Glutamatergic neuron (in vitro differentiated cells): Measurements from ENCODE around the gene KRT84. TPM values are rescaled to one million over a fixed set of nuclear protein-coding genes. Genes with fewer than 3 reads are reported as not detected.

ENCODE experiments used
- DNase-seq: peaks from one replicate; pipeline ENCODE4 v3.0.0; 2022
- H3K27ac Mint-ChIP-seq: one replicate; pipeline ENCODE4 v1.8.0; 2020; ENCODE audit warnings: mild to moderate bottlenecking, mixed read lengths, inconsistent platforms; ENCODE audit not compliant: unreplicated experiment
- H3K27me3 Mint-ChIP-seq: one replicate; pipeline ENCODE4 v1.8.0; 2020; ENCODE audit warnings: mild to moderate bottlenecking, moderate library complexity, mixed read lengths, inconsistent platforms; ENCODE audit not compliant: unreplicated experiment
- H3K36me3 Mint-ChIP-seq: one replicate; pipeline ENCODE4 v1.8.0; 2020; ENCODE audit warnings: mild to moderate bottlenecking, mixed read lengths, inconsistent platforms; ENCODE audit not compliant: unreplicated experiment
- H3K4me1 Mint-ChIP-seq: one replicate; pipeline ENCODE4 v1.8.0; 2020; ENCODE audit warnings: mild to moderate bottlenecking, low read depth, mixed read lengths, inconsistent platforms; ENCODE audit not compliant: unreplicated experiment
- H3K4me3 Mint-ChIP-seq: one replicate; pipeline ENCODE4 v1.8.0; 2020; ENCODE audit warnings: mild to moderate bottlenecking, mixed read lengths, inconsistent platforms; ENCODE audit not compliant: unreplicated experiment
- H3K9me3 Mint-ChIP-seq: one replicate; pipeline ENCODE4 v1.8.0; 2020; ENCODE audit warnings: mild to moderate bottlenecking, moderate library complexity, mixed read lengths, inconsistent platforms; ENCODE audit not compliant: unreplicated experiment
- total RNA-seq: library from RNA; stranded (reverse); fragmentation: NEBNext Ultra II Directional; extraction: Animal tissue kit (Norgen Biotek cat#: 25700); gene quantifications from one replicate; pipeline ENCODE4 v1.2.1, GENCODE V29; 2021; ENCODE audit not compliant: unreplicated experiment
- TF ChIP-seq, protein P1 (sequence below): fragments of 200-600 bp; sonication (generic); IDR thresholded peaks from one replicate; pipeline ENCODE4 v1.5.0; 2021; ENCODE audit not compliant: partially characterized antibody, unreplicated experiment

Gene KRT84
- total RNA-seq, 1 donor from 2014 or later: not detected

DNA sequence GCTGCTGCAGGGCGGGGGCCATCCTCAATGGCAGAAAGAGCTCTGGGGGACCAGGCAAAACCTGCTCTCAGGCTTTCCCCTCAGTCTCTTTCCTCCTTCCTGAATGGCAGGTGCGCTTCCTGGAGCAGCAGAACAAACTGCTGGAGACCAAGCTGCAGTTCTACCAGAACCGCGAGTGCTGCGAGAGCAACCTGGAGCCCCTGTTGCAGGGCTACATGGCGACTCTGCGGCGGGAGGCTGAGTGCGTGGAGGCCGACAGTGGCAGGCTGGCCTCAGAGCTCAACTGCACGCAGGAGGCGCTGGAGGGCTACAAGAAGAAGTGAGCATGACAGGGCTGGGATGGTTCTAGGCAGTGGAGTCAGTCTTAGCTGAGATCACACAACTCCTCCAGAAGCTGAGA lies 41.3 kb downstream of the KRT84 start:
- Mint-ChIP-seq H3K27ac (no peak overlapping the region), H3K9me3 (no peaks in the 10 kb centered on the region), H3K27me3 (peaks cover 8% of the 10 kb centered on the region), H3K4me1 (no peaks in the 10 kb centered on the region), H3K4me3 (no peak overlapping the region), H3K36me3 (no peaks in the 10 kb centered on the region)
- TF ChIP-seq, protein P1, sequence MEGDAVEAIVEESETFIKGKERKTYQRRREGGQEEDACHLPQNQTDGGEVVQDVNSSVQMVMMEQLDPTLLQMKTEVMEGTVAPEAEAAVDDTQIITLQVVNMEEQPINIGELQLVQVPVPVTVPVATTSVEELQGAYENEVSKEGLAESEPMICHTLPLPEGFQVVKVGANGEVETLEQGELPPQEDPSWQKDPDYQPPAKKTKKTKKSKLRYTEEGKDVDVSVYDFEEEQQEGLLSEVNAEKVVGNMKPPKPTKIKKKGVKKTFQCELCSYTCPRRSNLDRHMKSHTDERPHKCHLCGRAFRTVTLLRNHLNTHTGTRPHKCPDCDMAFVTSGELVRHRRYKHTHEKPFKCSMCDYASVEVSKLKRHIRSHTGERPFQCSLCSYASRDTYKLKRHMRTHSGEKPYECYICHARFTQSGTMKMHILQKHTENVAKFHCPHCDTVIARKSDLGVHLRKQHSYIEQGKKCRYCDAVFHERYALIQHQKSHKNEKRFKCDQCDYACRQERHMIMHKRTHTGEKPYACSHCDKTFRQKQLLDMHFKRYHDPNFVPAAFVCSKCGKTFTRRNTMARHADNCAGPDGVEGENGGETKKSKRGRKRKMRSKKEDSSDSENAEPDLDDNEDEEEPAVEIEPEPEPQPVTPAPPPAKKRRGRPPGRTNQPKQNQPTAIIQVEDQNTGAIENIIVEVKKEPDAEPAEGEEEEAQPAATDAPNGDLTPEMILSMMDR: no peak
- DNase-seq: no peak

DNA sequence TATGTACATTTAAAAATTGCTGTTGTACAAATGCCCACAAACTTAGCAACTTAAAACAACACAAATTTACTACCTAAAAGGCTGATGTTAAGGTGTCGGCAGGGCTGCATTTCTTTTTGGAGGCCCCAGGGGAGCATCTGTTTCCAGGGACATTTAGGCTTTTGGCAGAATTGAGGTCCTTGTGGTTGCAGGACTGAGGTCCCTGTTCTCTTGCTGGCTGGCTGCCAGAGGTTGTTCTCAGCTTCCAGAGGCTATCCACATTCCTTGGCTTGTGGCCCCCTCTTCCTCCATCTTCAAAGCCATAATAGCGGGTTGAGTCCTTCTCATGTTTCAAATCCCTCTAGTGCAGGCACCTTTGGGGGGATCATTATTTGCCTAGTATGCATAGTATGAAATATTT lies 41.9 kb downstream of the KRT84 start:
- TF ChIP-seq, protein P1: no peak
- DNase-seq: no peak
- no peaks in the 10 kb centered on the region for H3K9me3 Mint-ChIP-seq
- H3K4me3 Mint-ChIP-seq: no peak overlapping the region
- no peaks in the 10 kb centered on the region for H3K4me1 Mint-ChIP-seq
- H3K36me3 Mint-ChIP-seq: no peaks in the 10 kb centered on the region
- no peak overlapping the region for H3K27ac Mint-ChIP-seq
- H3K27me3 Mint-ChIP-seq: peaks cover 6% of the 10 kb centered on the region

DNA sequence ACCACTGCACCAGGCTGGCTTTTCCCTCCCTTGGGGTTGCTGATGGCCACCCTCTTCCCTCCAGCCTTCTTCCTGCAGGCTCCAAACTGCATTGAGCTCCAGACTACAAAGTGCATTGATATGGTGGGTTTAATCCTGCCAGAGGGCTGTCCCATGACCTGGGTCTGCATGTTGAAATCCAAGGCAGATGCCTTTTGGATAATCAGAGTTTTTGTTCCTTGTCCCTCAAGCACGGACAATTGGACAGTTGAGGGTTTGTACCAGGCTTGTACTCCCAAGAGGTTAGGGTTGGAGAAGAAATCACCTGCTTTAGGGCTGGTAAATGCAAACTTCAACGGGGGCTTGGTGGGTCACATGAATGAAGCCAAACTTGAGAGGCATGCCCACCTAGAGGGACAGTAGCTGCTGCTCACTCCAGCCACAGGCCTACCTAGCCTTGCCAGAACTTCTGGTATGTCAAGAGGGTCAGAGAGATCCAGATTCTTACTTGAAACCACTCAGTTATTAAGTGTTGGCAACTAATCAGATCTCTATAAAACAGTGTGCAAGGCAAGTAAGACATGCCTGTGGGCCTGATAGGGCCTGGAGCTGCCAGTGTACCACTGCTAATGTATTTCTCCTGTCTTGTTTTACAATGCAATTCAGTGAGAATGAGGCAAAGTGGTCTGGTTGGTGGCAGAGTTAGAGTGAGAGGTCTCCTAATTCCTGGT lies 42.5 kb downstream of the KRT84 start:
- TF ChIP-seq, protein P1: no peak
- peaks cover 6% of the 10 kb centered on the region for H3K27me3 Mint-ChIP-seq
- H3K36me3 Mint-ChIP-seq: no peaks in the 10 kb centered on the region
- H3K4me1 Mint-ChIP-seq: no peaks in the 10 kb centered on the region
- no peak for DNase-seq
- no peak overlapping the region for H3K27ac Mint-ChIP-seq
- H3K4me3 Mint-ChIP-seq: no peak overlapping the region
- no peaks in the 10 kb centered on the region for H3K9me3 Mint-ChIP-seq

GRCh38 chr12:52341066-52341580 lies 44.3 kb downstream of the KRT84 start:
- Mint-ChIP-seq H3K27ac (no peak overlapping the region), H3K4me3 (no peak overlapping the region), H3K36me3 (no peaks in the 10 kb centered on the region), H3K4me1 (no peaks in the 10 kb centered on the region), H3K9me3 (no peaks in the 10 kb centered on the region), H3K27me3 (peaks cover 6% of the 10 kb centered on the region)
- DNase-seq: no peak
- TF ChIP-seq, protein P1: no peak

DNA sequence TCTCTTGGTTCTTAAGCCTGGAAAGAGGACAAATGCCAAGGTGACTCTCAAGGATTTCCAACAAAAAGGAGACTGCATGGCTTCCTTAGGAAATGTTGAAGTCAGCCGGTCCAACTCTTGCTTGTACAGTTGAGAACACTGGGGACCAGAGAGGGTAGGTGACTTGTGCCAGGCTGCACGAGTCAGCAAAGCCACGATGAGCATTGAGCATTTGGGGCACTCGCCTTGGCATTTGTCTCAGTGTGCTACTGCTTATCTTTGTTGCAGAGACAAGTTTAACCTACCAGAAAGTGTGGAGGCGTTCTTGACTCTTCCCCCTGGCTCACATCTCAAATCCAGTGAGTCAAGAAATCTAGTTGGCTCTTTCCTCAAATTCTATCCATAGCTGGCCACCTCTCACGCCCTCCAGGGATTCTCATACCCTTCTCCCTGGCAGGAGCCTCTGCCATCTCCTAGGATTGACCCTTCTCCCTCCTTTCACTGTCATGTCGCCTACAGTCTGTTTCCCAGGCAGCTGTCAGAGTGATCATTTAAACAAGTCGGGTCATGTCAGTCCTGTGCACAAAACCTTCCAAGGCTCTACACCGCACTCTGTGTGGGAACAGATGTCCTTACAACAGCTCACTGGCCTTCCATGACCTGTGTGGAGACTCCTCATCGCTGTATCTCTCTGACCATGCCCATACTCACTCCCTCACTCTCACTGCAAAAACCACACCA lies 47.1 kb downstream of the KRT84 start:
- H3K27me3 Mint-ChIP-seq: peaks cover 6% of the 10 kb centered on the region
- DNase-seq: no peak
- no peaks in the 10 kb centered on the region for H3K4me1 Mint-ChIP-seq
- no peaks in the 10 kb centered on the region for H3K36me3 Mint-ChIP-seq
- H3K9me3 Mint-ChIP-seq: no peaks in the 10 kb centered on the region
- no peak overlapping the region for H3K27ac Mint-ChIP-seq
- no peak overlapping the region for H3K4me3 Mint-ChIP-seq
- TF ChIP-seq, protein P1: no peak
